HepG2 (cell line): ENCODE data around the gene SNN. TPM values are rescaled to one million over a fixed set of nuclear protein-coding genes. Genes with fewer than 3 reads are reported as not detected.

Experiments used
- CBX2 ChIP-seq, 2 experiments: fragments of 200-600 bp in 1 of 2; sonication (generic); formaldehyde crosslinking in 1 of 2; IDR thresholded peaks; 2 replicates each; pipeline versions ENCODE4 v1.7.0 to v1.8.1; 2018 to 2022; ENCODE audit warnings: low read depth in 2 of 2, low read length in 1 of 2, mild to moderate bottlenecking in 1 of 2, missing genetic modification reagents in 1 of 2
- EHMT2 ChIP-seq: fragments of 200-600 bp; sonication (generic); IDR thresholded peaks from 2 replicates; pipeline ENCODE4 v1.7.0; 2017; ENCODE audit warnings: antibody characterized with exemption, low read depth, low read length, borderline replicate concordance
- MAFG ChIP-seq: sonication (generic); formaldehyde crosslinking; IDR thresholded peaks from 2 replicates; pipeline ENCODE4 v1.5.1; 2020; ENCODE audit warnings: mild to moderate bottlenecking, missing genetic modification reagents
- MAX ChIP-seq: IDR thresholded peaks from 2 replicates; pipeline ENCODE4 v1.6.1; 2012; ENCODE audit warnings: inconsistent platforms
- MIER3 ChIP-seq: IDR thresholded peaks from 2 replicates; pipeline ENCODE4 v1.6.1; 2016; ENCODE audit warnings: missing compliant biosample characterization, borderline replicate concordance
- MTF2 ChIP-seq: sonication (generic); formaldehyde crosslinking; IDR thresholded peaks from 2 replicates; pipeline ENCODE4 v1.5.0; 2020; ENCODE audit warnings: missing genetic modification reagents, borderline replicate concordance
- NFE2L1 ChIP-seq: sonication (generic); formaldehyde crosslinking; IDR thresholded peaks from 2 replicates; pipeline ENCODE4 v1.4.0; 2020; ENCODE audit warnings: missing genetic modification reagents, mild to moderate bottlenecking, borderline replicate concordance
- NFYC ChIP-seq: IDR thresholded peaks from 2 replicates; pipeline ENCODE4 v1.6.1; 2016; ENCODE audit warnings: missing genetic modification reagents, missing compliant biosample characterization
- NONO ChIP-seq, 2 experiments: fragments of 450-650 bp in 1 of 2; sonication (generic) in 1 of 2; formaldehyde crosslinking in 1 of 2; IDR thresholded peaks in 1 of 2; conservative IDR thresholded peaks in 1 of 2; 2 replicates each; pipeline versions ENCODE4 v1.6.1 to v1.8.0; 2017 to 2022; ENCODE audit warnings: mild to moderate bottlenecking in 1 of 2, missing genetic modification reagents in 1 of 2, moderate library complexity in 1 of 2
- NR2F6 ChIP-seq, 2 experiments: IDR thresholded peaks; 2 replicates each; pipeline ENCODE4 v1.6.1; 2016; ENCODE audit warnings: antibody characterized with exemption in 1 of 2, mild to moderate bottlenecking in 1 of 2
- SNAPC2 ChIP-seq: sonication (generic); formaldehyde crosslinking; IDR thresholded peaks from 2 replicates; pipeline ENCODE4 v1.8.1; 2022; ENCODE audit warnings: mild to moderate bottlenecking, missing genetic modification reagents
- SP140L ChIP-seq: sonication (generic); formaldehyde crosslinking; IDR thresholded peaks from 2 replicates; pipeline ENCODE4 v1.4.0; 2020; ENCODE audit warnings: missing genetic modification reagents, borderline replicate concordance
- SP2 ChIP-seq: sonication (generic); formaldehyde crosslinking; IDR thresholded peaks from 2 replicates; pipeline ENCODE4 v1.5.1; 2020; ENCODE audit warnings: mild to moderate bottlenecking, missing genetic modification reagents
- TGIF2 ChIP-seq: IDR thresholded peaks from 2 replicates; pipeline ENCODE4 v1.6.1; 2016; ENCODE audit warnings: control low read depth, missing compliant biosample characterization
- ZNF496 ChIP-seq: sonication (generic); formaldehyde crosslinking; IDR thresholded peaks from 2 replicates; pipeline ENCODE4 v1.8.1; 2023; ENCODE audit warnings: mild to moderate bottlenecking, moderate library complexity, missing genetic modification reagents; ENCODE audit not compliant: insufficient replicate concordance
- ZNF660 ChIP-seq: sonication (generic); formaldehyde crosslinking; IDR thresholded peaks from 2 replicates; pipeline ENCODE4 v1.5.1; 2020; ENCODE audit warnings: mild to moderate bottlenecking, low read depth, missing genetic modification reagents, borderline replicate concordance
- ZNF703 ChIP-seq: sonication (generic); formaldehyde crosslinking; IDR thresholded peaks from 2 replicates; pipeline ENCODE4 v1.5.1; 2020; ENCODE audit warnings: missing genetic modification reagents, mild to moderate bottlenecking, moderate library complexity, borderline replicate concordance
- ZNF816 ChIP-seq: sonication (generic); formaldehyde crosslinking; IDR thresholded peaks from 2 replicates; pipeline ENCODE4 v1.8.0; 2022; ENCODE audit warnings: missing genetic modification reagents, mild to moderate bottlenecking, borderline replicate concordance
- ZNF878 ChIP-seq: sonication (generic); formaldehyde crosslinking; IDR thresholded peaks from 2 replicates; pipeline ENCODE4 v1.8.1; 2023; ENCODE audit warnings: mild to moderate bottlenecking, missing genetic modification reagents, moderate library complexity
- ZNF891 ChIP-seq: sonication (generic); formaldehyde crosslinking; IDR thresholded peaks from 2 replicates; pipeline ENCODE4 v1.5.0; 2020; ENCODE audit warnings: mild to moderate bottlenecking, missing genetic modification reagents
- polyA plus RNA-seq, 8 experiments: library from polyadenylated mRNA; depleted of rRNA in 3 of 8; stranded (reverse) in 7 of 8; unstranded in 1 of 8; fragments of >200 nt; fragmentation: Illumina TruSeq in 4 of 8; extraction: Trizol in 4 of 8; gene quantifications; 2 replicates each; pipeline versions ENCODE4 v1.2.1 to v1.2.3, GENCODE V29; 2011 to 2016; ENCODE audit warnings: low read depth in 4 of 8, missing spikeins in 1 of 8, mixed read lengths in 1 of 8; ENCODE audit not compliant: insufficient read depth in 1 of 8
- total RNA-seq, 5 experiments: library from RNA; depleted of rRNA; stranded (reverse); fragments of >200 nt; fragmentation: Illumina TruSeq; extraction: Trizol; gene quantifications; 2 replicates each; pipeline ENCODE4 v1.2.3, GENCODE V29; 2016; ENCODE audit warnings: low read depth in 1 of 5
- TF ChIP-seq, protein P1 (sequence below): sonication (generic); formaldehyde crosslinking; IDR thresholded peaks from 2 replicates; pipeline ENCODE4 v1.5.1; 2020; ENCODE audit warnings: missing genetic modification reagents, mild to moderate bottlenecking, borderline replicate concordance
- TF ChIP-seq, protein P2 (sequence below): sonication (generic); formaldehyde crosslinking; conservative IDR thresholded peaks from 2 replicates; pipeline ENCODE4 v1.4.0; 2020; ENCODE audit warnings: missing genetic modification reagents
- TF ChIP-seq, protein P3 (sequence below): sonication (generic); formaldehyde crosslinking; IDR thresholded peaks from 2 replicates; pipeline ENCODE4 v1.4.0; 2020; ENCODE audit warnings: missing genetic modification reagents

SNN gene
- total and polyA plus RNA-seq, 2 of the 13 experiments (the other 11 are each of a cell fraction or from before 2014, with no cell fraction given) = 5.2 to 8.4 TPM

GRCh38 chr16:11632455-11632939, 35.8 kb upstream of the SNN start (continued):
- TF ChIP-seq ZNF891 (CRISPR knock-in tag) (peak; percentile 60; the same call in 1 of the 2 replicates), NFYC (CRISPR knock-in tag) (no peak), SP2 (CRISPR knock-in tag) (peak; percentile 25; the same call in 1 of the 2 replicates), ZNF496 (CRISPR knock-in tag) (no peak), CBX2 (IDR thresholded peaks at IDR 0.05; ENCODE audit: low read depth, low read length) (no peak), CBX2 (CRISPR knock-in tag; IDR thresholded peaks at IDR 0.05; ENCODE audit: low read depth) (no peak; the same call in 1 of the 2 replicates), ZNF816 (CRISPR knock-in tag) (no peak), ZNF703 (CRISPR knock-in tag) (no peak), EHMT2 (no peak), MTF2 (CRISPR knock-in tag) (0 out of 2 replicates have a peak, but pooled peaks have one; percentile 74), MAX (no peak), ZNF660 (CRISPR knock-in tag) (no peak), SP140L (CRISPR knock-in tag) (no peak), TGIF2 (CRISPR knock-in tag) (no peak), ZNF878 (CRISPR knock-in tag) (no peak), NONO (IDR thresholded peaks at IDR 0.05) (no peak), NONO (CRISPR knock-in tag; conservative IDR thresholded peaks at IDR 0.05) (no peak), SNAPC2 (CRISPR knock-in tag) (no peak), NR2F6 (IDR thresholded peaks at IDR 0.05) (peak; percentile 55; the same call in 1 of the 2 replicates), NR2F6 (CRISPR knock-in tag; IDR thresholded peaks at IDR 0.05) (peak; percentile 74), MIER3 (CRISPR knock-in tag) (no peak), MAFG (CRISPR knock-in tag) (no peak; the same call in 1 of the 2 replicates), NFE2L1 (CRISPR knock-in tag) (no peak; the same call in 1 of the 2 replicates)
- TF ChIP-seq, protein P1, sequence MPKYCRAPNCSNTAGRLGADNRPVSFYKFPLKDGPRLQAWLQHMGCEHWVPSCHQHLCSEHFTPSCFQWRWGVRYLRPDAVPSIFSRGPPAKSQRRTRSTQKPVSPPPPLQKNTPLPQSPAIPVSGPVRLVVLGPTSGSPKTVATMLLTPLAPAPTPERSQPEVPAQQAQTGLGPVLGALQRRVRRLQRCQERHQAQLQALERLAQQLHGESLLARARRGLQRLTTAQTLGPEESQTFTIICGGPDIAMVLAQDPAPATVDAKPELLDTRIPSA (CRISPR knock-in tag) = no peak
- TF ChIP-seq, protein P2, sequence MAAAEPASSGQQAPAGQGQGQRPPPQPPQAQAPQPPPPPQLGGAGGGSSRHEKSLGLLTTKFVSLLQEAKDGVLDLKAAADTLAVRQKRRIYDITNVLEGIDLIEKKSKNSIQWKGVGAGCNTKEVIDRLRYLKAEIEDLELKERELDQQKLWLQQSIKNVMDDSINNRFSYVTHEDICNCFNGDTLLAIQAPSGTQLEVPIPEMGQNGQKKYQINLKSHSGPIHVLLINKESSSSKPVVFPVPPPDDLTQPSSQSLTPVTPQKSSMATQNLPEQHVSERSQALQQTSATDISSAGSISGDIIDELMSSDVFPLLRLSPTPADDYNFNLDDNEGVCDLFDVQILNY (CRISPR knock-in tag) = no peak
- TF ChIP-seq, protein P3, sequence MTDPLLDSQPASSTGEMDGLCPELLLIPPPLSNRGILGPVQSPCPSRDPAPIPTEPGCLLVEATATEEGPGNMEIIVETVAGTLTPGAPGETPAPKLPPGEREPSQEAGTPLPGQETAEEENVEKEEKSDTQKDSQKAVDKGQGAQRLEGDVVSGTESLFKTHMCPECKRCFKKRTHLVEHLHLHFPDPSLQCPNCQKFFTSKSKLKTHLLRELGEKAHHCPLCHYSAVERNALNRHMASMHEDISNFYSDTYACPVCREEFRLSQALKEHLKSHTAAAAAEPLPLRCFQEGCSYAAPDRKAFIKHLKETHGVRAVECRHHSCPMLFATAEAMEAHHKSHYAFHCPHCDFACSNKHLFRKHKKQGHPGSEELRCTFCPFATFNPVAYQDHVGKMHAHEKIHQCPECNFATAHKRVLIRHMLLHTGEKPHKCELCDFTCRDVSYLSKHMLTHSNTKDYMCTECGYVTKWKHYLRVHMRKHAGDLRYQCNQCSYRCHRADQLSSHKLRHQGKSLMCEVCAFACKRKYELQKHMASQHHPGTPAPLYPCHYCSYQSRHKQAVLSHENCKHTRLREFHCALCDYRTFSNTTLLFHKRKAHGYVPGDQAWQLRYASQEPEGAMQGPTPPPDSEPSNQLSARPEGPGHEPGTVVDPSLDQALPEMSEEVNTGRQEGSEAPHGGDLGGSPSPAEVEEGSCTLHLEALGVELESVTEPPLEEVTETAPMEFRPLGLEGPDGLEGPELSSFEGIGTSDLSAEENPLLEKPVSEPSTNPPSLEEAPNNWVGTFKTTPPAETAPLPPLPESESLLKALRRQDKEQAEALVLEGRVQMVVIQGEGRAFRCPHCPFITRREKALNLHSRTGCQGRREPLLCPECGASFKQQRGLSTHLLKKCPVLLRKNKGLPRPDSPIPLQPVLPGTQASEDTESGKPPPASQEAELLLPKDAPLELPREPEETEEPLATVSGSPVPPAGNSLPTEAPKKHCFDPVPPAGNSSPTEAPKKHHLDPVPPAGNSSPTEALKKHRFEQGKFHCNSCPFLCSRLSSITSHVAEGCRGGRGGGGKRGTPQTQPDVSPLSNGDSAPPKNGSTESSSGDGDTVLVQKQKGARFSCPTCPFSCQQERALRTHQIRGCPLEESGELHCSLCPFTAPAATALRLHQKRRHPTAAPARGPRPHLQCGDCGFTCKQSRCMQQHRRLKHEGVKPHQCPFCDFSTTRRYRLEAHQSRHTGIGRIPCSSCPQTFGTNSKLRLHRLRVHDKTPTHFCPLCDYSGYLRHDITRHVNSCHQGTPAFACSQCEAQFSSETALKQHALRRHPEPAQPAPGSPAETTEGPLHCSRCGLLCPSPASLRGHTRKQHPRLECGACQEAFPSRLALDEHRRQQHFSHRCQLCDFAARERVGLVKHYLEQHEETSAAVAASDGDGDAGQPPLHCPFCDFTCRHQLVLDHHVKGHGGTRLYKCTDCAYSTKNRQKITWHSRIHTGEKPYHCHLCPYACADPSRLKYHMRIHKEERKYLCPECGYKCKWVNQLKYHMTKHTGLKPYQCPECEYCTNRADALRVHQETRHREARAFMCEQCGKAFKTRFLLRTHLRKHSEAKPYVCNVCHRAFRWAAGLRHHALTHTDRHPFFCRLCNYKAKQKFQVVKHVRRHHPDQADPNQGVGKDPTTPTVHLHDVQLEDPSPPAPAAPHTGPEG (CRISPR knock-in tag) = no peak
